HepG2 (cell line): ENCODE measurements around the gene STEAP1B. TPM values are rescaled to one million over a fixed set of nuclear protein-coding genes. Genes with fewer than 3 reads are reported as not detected.

Source experiments
- POLR2A ChIP-seq, 2 experiments: IDR thresholded peaks; 2 replicates each; pipeline ENCODE4 v1.6.1; 2011; ENCODE audit warnings: low read depth in 2 of 2, low read length in 2 of 2, mild to moderate bottlenecking in 1 of 2, moderate library complexity in 1 of 2; ENCODE audit not compliant: insufficient read depth in 1 of 2
- SAFB2 ChIP-seq: sonication (generic); formaldehyde crosslinking; IDR thresholded peaks from 2 replicates; pipeline ENCODE4 v1.5.1; 2020; ENCODE audit warnings: missing genetic modification reagents, low read depth, mild to moderate bottlenecking, borderline replicate concordance
- ZSCAN21 ChIP-seq: sonication (generic); formaldehyde crosslinking; IDR thresholded peaks from 2 replicates; pipeline ENCODE4 v1.8.0; 2022; ENCODE audit warnings: mild to moderate bottlenecking, missing genetic modification reagents, moderate library complexity, borderline replicate concordance
- polyA plus RNA-seq, 8 experiments: library from polyadenylated mRNA; depleted of rRNA in 3 of 8; stranded (reverse) in 7 of 8; unstranded in 1 of 8; fragments of >200 nt; fragmentation: Illumina TruSeq in 4 of 8; extraction: Trizol in 4 of 8; gene quantifications; 2 replicates each; pipeline versions ENCODE4 v1.2.1 to v1.2.3, GENCODE V29; 2011 to 2016; ENCODE audit warnings: low read depth in 4 of 8, missing spikeins in 1 of 8, mixed read lengths in 1 of 8; ENCODE audit not compliant: insufficient read depth in 1 of 8
- total RNA-seq, 5 experiments: library from RNA; depleted of rRNA; stranded (reverse); fragments of >200 nt; fragmentation: Illumina TruSeq; extraction: Trizol; gene quantifications; 2 replicates each; pipeline ENCODE4 v1.2.3, GENCODE V29; 2016; ENCODE audit warnings: low read depth in 1 of 5
- TF ChIP-seq, protein P1 (sequence below): sonication (generic); formaldehyde crosslinking; IDR thresholded peaks from 2 replicates; pipeline ENCODE4 v1.5.1; 2020; ENCODE audit warnings: mild to moderate bottlenecking, missing genetic modification reagents, moderate library complexity
- TF ChIP-seq, protein P2 (sequence below): sonication (generic); formaldehyde crosslinking; IDR thresholded peaks from 2 replicates; pipeline ENCODE4 v1.5.0; 2020; ENCODE audit warnings: mild to moderate bottlenecking, missing genetic modification reagents

Gene STEAP1B
- total and polyA plus RNA-seq, 2 of the 13 experiments (the other 11 are each of a cell fraction or from before 2014, with no cell fraction given), result not detected

DNA sequence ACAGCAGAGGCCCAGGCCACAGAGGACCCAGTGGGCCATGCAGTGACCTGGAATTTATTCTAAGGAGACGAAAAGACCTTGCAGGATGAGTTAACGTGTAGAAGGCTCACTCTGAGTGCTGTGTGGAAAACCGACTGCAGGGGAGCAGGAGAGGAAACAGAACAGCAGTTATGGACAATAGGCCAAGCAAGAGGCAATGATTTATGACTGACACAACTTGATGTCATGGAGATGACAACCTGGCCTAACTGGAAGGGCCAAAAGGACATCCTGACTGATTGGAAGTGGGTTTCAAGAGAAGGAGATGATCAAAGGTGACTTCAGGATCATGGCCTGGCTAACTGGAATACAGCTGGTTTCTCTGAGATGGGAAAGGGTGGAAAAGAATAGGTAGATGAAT, 72.9 kb downstream of the STEAP1B start (continued):
- TF ChIP-seq, protein P1, sequence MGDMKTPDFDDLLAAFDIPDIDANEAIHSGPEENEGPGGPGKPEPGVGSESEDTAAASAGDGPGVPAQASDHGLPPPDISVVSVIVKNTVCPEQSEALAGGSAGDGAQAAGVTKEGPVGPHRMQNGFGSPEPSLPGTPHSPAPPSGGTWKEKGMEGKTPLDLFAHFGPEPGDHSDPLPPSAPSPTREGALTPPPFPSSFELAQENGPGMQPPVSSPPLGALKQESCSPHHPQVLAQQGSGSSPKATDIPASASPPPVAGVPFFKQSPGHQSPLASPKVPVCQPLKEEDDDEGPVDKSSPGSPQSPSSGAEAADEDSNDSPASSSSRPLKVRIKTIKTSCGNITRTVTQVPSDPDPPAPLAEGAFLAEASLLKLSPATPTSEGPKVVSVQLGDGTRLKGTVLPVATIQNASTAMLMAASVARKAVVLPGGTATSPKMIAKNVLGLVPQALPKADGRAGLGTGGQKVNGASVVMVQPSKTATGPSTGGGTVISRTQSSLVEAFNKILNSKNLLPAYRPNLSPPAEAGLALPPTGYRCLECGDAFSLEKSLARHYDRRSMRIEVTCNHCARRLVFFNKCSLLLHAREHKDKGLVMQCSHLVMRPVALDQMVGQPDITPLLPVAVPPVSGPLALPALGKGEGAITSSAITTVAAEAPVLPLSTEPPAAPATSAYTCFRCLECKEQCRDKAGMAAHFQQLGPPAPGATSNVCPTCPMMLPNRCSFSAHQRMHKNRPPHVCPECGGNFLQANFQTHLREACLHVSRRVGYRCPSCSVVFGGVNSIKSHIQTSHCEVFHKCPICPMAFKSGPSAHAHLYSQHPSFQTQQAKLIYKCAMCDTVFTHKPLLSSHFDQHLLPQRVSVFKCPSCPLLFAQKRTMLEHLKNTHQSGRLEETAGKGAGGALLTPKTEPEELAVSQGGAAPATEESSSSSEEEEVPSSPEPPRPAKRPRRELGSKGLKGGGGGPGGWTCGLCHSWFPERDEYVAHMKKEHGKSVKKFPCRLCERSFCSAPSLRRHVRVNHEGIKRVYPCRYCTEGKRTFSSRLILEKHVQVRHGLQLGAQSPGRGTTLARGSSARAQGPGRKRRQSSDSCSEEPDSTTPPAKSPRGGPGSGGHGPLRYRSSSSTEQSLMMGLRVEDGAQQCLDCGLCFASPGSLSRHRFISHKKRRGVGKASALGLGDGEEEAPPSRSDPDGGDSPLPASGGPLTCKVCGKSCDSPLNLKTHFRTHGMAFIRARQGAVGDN (CRISPR knock-in tag), result no peak
- TF ChIP-seq POLR2A (IDR thresholded peaks at IDR 0.05; ENCODE audit: insufficient read depth in 1 of 2, low read depth in 2 of 2, low read length in 2 of 2) (no peak), SAFB2 (no peak), ZSCAN21 (CRISPR knock-in tag) (no peak)
- TF ChIP-seq, protein P2, sequence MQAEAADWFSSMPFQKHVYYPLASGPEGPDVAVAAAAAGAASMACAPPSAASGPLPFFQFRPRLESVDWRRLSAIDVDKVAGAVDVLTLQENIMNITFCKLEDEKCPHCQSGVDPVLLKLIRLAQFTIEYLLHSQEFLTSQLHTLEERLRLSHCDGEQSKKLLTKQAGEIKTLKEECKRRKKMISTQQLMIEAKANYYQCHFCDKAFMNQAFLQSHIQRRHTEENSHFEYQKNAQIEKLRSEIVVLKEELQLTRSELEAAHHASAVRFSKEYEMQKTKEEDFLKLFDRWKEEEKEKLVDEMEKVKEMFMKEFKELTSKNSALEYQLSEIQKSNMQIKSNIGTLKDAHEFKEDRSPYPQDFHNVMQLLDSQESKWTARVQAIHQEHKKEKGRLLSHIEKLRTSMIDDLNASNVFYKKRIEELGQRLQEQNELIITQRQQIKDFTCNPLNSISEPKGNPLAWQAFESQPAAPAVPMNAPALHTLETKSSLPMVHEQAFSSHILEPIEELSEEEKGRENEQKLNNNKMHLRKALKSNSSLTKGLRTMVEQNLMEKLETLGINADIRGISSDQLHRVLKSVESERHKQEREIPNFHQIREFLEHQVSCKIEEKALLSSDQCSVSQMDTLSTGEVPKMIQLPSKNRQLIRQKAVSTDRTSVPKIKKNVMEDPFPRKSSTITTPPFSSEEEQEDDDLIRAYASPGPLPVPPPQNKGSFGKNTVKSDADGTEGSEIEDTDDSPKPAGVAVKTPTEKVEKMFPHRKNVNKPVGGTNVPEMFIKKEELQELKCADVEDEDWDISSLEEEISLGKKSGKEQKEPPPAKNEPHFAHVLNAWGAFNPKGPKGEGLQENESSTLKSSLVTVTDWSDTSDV (CRISPR knock-in tag), result no peak
